Measurements from ENCODE around the gene CCER1.

CCER1 gene

DNA sequence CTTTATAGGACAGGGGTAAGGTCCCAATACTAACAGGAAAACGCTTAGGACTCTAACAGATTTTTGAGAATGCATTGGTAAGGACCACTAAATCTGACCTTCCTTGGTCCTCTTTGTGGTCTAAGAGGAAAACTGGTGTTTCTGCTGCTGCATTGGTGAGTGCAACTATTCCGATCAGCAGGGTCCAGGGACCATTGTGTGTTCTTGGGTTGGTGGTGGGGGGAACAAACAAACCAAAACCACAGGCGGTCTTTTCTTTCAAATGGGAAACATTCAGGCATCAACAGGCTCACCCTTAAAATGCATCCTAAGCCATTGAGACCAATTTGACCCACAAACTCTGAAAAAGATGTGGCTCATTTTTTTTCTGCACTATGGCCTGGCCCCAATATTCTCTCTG lies 29.1 kb upstream of the CCER1 start:
- Histone ChIP-seq H3K4me3 (ENCODE audit: low read depth, low read length) (no peak overlapping the region), H3K27me3 (replicated peaks) (no peaks in the 10 kb centered on the region), H3K36me3 (replicated peaks) (no peaks in the 10 kb centered on the region), H3K27ac (no peak overlapping the region)
- in situ Hi-C loops (cut with HindIII; ENCODE audit: low pct_ligation_motif_present, low sequenced_read_pairs): loop anchor here (25.0 kb wide), 1 partner anchor 353 kb away; no protein-coding TSS in a partner anchor
- DNase-seq: no peak
- TF ChIP-seq, protein P1, sequence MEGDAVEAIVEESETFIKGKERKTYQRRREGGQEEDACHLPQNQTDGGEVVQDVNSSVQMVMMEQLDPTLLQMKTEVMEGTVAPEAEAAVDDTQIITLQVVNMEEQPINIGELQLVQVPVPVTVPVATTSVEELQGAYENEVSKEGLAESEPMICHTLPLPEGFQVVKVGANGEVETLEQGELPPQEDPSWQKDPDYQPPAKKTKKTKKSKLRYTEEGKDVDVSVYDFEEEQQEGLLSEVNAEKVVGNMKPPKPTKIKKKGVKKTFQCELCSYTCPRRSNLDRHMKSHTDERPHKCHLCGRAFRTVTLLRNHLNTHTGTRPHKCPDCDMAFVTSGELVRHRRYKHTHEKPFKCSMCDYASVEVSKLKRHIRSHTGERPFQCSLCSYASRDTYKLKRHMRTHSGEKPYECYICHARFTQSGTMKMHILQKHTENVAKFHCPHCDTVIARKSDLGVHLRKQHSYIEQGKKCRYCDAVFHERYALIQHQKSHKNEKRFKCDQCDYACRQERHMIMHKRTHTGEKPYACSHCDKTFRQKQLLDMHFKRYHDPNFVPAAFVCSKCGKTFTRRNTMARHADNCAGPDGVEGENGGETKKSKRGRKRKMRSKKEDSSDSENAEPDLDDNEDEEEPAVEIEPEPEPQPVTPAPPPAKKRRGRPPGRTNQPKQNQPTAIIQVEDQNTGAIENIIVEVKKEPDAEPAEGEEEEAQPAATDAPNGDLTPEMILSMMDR (IDR thresholded peaks at IDR 0.05; ENCODE audit: low read depth, low read length, missing control alignments): no peak

DNA sequence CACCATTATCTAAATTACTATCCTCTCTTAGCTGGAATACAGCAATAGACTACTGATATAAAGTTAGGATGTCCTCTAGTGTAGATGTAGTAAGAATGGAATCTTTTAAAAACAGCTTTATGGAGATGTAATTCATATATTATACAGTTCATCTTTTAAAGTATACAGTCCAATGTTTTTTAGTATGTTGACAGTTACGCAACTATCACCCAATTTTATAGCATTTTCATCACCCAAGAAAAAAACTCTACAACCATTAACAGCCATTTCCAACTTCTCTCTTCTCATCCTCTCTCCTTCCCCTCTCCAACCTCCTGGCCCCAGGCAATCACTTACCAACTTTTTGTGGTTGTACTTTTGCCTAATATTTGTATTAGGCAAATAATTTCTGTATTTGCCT lies 27.2 kb upstream of the CCER1 start:
- TF ChIP-seq, protein P1 (IDR thresholded peaks at IDR 0.05; ENCODE audit: low read depth, low read length, missing control alignments): no peak
- DNase-seq: no peak
- Histone ChIP-seq H3K4me3 (ENCODE audit: low read depth, low read length) (no peak overlapping the region), H3K27me3 (replicated peaks) (no peaks in the 10 kb centered on the region), H3K36me3 (replicated peaks) (no peaks in the 10 kb centered on the region), H3K27ac (no peak overlapping the region)
- in situ Hi-C loops (cut with HindIII; ENCODE audit: low pct_ligation_motif_present, low sequenced_read_pairs): loop anchor here (25.0 kb wide), 1 partner anchor 355 kb away; no protein-coding TSS in a partner anchor

DNA sequence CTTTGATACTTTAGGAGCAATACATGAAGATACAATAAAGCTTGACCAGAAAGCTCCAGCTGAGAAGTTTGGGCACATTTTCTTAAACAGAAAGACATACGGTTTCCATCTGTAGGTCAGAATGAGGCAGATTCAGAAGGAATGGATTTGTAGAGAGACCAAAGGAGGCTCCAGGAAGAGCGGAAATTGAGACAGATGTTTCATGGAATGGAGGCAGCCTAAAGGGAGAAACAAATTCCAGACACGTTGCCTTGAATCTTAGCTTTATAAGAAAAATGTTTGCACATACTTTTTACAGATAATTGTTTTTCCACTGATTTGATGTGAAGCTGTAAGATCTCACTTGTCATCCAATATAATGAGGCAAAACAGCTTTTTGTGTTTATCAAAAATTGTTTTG lies 25.0 kb upstream of the CCER1 start:
- in situ Hi-C loops (cut with HindIII; ENCODE audit: low pct_ligation_motif_present, low sequenced_read_pairs): loop anchor here (25.0 kb wide), 1 partner anchor 357 kb away; no protein-coding TSS in a partner anchor
- TF ChIP-seq, protein P1 (IDR thresholded peaks at IDR 0.05; ENCODE audit: low read depth, low read length, missing control alignments): no peak
- Histone ChIP-seq H3K4me3 (ENCODE audit: low read depth, low read length) (no peak overlapping the region), H3K27ac (no peak overlapping the region), H3K36me3 (replicated peaks) (no peaks in the 10 kb centered on the region), H3K27me3 (replicated peaks) (no peaks in the 10 kb centered on the region)
- DNase-seq: no peak

DNA sequence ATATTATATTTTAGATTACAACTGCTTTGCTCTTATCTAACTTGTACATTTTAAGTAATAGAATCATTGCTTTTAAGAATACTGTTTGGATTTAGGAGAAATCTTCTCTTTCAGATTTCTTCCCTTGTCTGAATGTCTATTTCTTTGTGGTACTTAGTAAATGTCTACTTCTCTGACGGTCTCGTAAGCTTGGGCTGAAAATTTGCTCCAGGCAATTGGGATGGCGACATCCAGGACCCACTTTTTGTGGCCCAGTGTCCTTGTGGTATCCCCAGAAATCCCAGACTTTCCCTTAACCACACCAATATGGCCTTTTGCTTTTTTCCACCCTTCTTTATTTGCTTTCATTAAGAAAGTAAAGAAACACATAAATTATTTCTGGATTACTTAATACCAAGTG lies 24.0 kb upstream of the CCER1 start:
- in situ Hi-C loops (cut with HindIII; ENCODE audit: low pct_ligation_motif_present, low sequenced_read_pairs): loop anchor here (25.0 kb wide), 1 partner anchor 358 kb away; no protein-coding TSS in a partner anchor
- Histone ChIP-seq H3K4me3 (ENCODE audit: low read depth, low read length) (no peak overlapping the region), H3K27ac (no peak overlapping the region), H3K27me3 (replicated peaks) (no peaks in the 10 kb centered on the region), H3K36me3 (replicated peaks) (no peaks in the 10 kb centered on the region)
- DNase-seq: no peak
- TF ChIP-seq, protein P1 (IDR thresholded peaks at IDR 0.05; ENCODE audit: low read depth, low read length, missing control alignments): no peak

DNA sequence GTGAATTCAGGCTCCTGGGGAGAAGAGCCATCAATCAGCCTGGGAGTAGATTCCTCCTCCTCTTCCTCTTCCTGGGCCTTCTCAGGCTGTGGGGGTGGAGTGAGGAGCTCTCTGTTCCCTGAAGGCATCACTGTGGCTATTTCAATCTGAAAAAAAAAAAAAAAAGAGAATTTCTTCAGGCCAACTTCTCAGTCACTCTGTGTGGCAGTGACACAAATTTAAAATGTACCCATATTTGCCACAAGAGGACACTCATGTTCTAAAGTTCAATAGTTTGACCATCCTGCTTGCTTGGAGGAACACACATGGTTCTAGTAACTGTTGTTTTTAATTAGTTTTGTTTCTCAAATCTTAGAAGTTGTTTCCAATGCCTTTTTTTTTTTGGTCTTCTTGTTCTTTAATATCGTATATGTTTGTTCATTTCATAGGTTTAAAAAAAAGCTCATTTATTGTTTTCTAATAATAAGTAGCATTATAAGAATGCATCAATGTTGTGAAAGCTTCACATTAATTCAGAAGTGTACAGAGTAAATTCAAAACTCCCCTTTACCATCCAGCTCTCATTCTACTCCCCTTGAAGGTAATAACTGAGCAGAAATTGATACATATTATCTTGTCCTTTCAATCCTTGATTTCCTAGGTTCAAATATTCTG lies 23.3 kb upstream of the CCER1 start:
- DNase-seq: peak; percentile 28
- no peak overlapping the region for H3K27ac ChIP-seq
- no peaks in the 10 kb centered on the region for H3K27me3 ChIP-seq (replicated peaks)
- no peaks in the 10 kb centered on the region for H3K36me3 ChIP-seq (replicated peaks)
- H3K4me3 ChIP-seq (ENCODE audit: low read depth, low read length): no peak overlapping the region
- in situ Hi-C loops (cut with HindIII; ENCODE audit: low pct_ligation_motif_present, low sequenced_read_pairs): loop anchor here (25.0 kb wide), 1 partner anchor 359 kb away; no protein-coding TSS in a partner anchor
- TF ChIP-seq, protein P1 (IDR thresholded peaks at IDR 0.05; ENCODE audit: low read depth, low read length, missing control alignments): peak; percentile 58

All from brain microvascular endothelial cell (primary cell).